Measurements from ENCODE around the gene DNAJC4. TPM values are rescaled to one million over a fixed set of nuclear protein-coding genes. Genes with fewer than 3 reads are reported as not detected.

DNAJC4 gene
- total and polyA plus RNA-seq, 11 donors: 31.2 to 123 (median 47.2) TPM

GRCh38 chr11:64278576-64279190 is 48.3 kb downstream of the DNAJC4 start:
- no peak for TF ChIP-seq CTCF (IDR thresholded peaks at IDR 0.05)
- TF ChIP-seq POLR2A (IDR thresholded peaks at IDR 0.05): no peak
- DNase-seq (no peak), ATAC-seq (no peak)
- Histone ChIP-seq H3K4me1 (peaks cover 0 to 27% (median 12%) of the 10 kb centered on the region in 12 donors), H3K27me3 (no peaks in the 10 kb centered on the region), H3K36me3 (peaks cover 0 to 57% (median 41%) of the 10 kb centered on the region in 9 donors), H3K9me3 (no peaks in the 10 kb centered on the region), H3K27ac (no peak overlapping the region), H3K4me3 (no peak overlapping the region)
- WGBS, 4 donors: 79 to 86% (median 85%) methylated on average over 8 of the region's 8 CpGs
- intact Hi-C loops (cut with DNase I): no loop called here

DNA sequence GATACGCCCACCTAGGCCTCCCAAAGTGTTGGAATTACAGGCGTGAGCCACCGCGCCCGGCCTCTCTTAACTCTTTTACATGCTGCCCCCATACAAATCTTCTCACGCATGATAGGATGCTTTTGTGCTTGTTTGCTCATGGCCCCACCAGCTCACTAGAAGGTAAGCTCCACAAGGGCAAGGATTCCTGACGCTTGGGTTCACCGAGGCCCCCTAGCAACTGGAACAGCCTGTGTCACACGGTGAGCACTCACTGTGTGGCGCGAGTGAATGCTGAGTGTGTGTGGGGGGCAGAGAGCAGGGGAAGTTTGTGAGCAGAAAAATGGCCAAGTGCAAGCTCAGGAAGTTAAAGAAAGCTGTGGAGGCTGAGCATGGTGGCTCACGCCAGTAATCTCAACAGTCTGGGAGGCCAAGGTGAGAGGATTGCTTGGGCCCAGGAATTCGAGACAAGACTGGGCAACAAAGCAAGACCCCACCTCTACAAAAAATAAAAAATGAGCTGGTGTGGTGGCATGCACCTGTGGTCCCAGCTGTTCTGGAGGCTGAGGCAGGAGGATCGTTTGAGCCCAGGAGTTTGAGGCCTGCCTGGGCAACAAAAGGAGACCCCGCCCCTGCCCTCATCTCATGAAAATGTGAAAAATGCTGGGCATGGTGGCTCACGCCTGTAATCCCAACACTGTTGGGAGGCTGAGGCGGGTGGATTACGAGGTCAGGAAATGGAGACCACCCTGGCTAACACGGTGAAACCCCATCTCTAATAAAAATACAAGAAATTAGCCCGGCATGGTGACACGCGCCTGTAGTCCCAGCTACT is 51.8 kb downstream of the DNAJC4 start:
- DNase-seq (no peak), ATAC-seq (no peak)
- intact Hi-C loops (cut with DNase I): no loop called here
- no peak overlapping the region for H3K4me3 ChIP-seq
- peaks cover 4 to 47% (median 24%) of the 10 kb centered on the region in 12 donors for H3K4me1 ChIP-seq
- H3K36me3 ChIP-seq: peaks cover 0 to 40% (median 21%) of the 10 kb centered on the region in 9 donors
- no peaks in the 10 kb centered on the region for H3K27me3 ChIP-seq
- TF ChIP-seq CTCF (IDR thresholded peaks at IDR 0.05) (no peak), POLR2A (IDR thresholded peaks at IDR 0.05) (no peak)
- WGBS, 4 donors: 93 to 97% (median 96%) methylated on average over 22 of the region's 22 CpGs
- peak overlapping the region in 2 of 12 donors; percentile 49 to 55 for H3K27ac ChIP-seq
- no peaks in the 10 kb centered on the region for H3K9me3 ChIP-seq

DNA sequence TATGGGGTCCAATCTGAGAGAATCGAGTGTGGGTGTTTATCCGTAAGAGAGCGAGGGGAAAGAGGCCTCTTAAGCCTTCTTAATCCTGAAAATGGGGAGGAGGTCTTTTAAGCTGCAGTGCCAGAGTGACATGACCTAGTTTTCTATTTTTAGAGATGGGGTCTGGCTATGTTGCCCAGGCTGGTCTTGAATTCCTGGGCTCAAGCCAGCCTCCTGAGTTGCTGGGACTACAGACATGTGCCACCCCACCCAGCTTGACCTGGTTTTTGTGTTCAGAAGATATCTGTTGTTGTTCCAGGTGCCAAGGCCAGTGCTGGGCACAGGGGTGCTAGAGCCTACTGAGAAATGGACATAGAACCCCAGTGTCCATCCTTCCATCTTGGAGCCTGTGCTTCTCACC is 52.7 kb downstream of the DNAJC4 start:
- ATAC-seq (no peak), DNase-seq (no peak)
- Histone ChIP-seq H3K4me3 (peak overlapping the region in 5 of 12 donors; percentile 73 to 96 (median 80)), H3K27me3 (no peaks in the 10 kb centered on the region), H3K36me3 (peaks cover 0 to 31% (median 12%) of the 10 kb centered on the region in 9 donors), H3K4me1 (peaks cover 4 to 47% (median 24%) of the 10 kb centered on the region in 12 donors), H3K9me3 (no peaks in the 10 kb centered on the region), H3K27ac (peak overlapping the region in 3 of 12 donors; percentile 32 to 99 (median 99))
- intact Hi-C loops (cut with DNase I): no loop called here
- TF ChIP-seq CTCF (IDR thresholded peaks at IDR 0.05) (no peak), POLR2A (IDR thresholded peaks at IDR 0.05) (no peak)
- WGBS, 4 donors: 92 to 97% (median 95%) methylated on average over 3 of the region's 3 CpGs

Other genes starting within 250 kb of the DNAJC4 start
- gene OTUB1, start 244.1 kb upstream of the DNAJC4 start, total RNA-seq: 10 to 100 TPM; 47.4 to 73.1 (median 54.5) TPM
- 10 to 100 TPM; 46.7 to 83.1 TPM for gene OTUB1, start 244.1 kb upstream of the DNAJC4 start, polyA plus RNA-seq
- gene FLRT1, start 194.6 kb upstream of the DNAJC4 start, total RNA-seq: 1 to 10 TPM in 1 of 9 donors, under 1 TPM in 8; 0.20 to 1.4 (median 0.37) TPM
- under 1 TPM; 0.22 to 0.46 TPM for gene FLRT1, start 194.6 kb upstream of the DNAJC4 start, polyA plus RNA-seq
- 100 to 1,000 TPM in 6 of 9 donors, 10 to 100 TPM in 3; 61.3 to 166 (median 116) TPM for gene MACROD1, start 64.4 kb upstream of the DNAJC4 start, total RNA-seq
- gene MACROD1, start 64.4 kb upstream of the DNAJC4 start, polyA plus RNA-seq: 100 to 1,000 TPM in 1 of 2 donors, 10 to 100 TPM in 1; 48.9 to 287 TPM
- gene STIP1, start 44.4 kb upstream of the DNAJC4 start, total RNA-seq: 100 to 1,000 TPM in 2 of 9 donors, 10 to 100 TPM in 7; 74.9 to 143 (median 88.8) TPM
- gene STIP1, start 44.4 kb upstream of the DNAJC4 start, polyA plus RNA-seq: 100 to 1,000 TPM in 1 of 2 donors, 10 to 100 TPM in 1; 68.8 to 175 TPM
- 10 to 100 TPM in 2 of 9 donors, 1 to 10 TPM in 7; 3.4 to 71.5 (median 5.7) TPM for gene FERMT3, start 23.8 kb upstream of the DNAJC4 start, total RNA-seq
- gene FERMT3, start 23.8 kb upstream of the DNAJC4 start, polyA plus RNA-seq: 1 to 10 TPM; 2.8 to 7.9 TPM
- gene TRPT1, start 4.4 kb upstream of the DNAJC4 start, total RNA-seq: 100 to 1,000 TPM in 2 of 9 donors, 10 to 100 TPM in 7; 51.2 to 146 (median 63.3) TPM
- 100 to 1,000 TPM in 1 of 2 donors, 10 to 100 TPM in 1; 65.3 to 123 TPM for gene TRPT1, start 4.4 kb upstream of the DNAJC4 start, polyA plus RNA-seq
- gene NUDT22, start 4.3 kb upstream of the DNAJC4 start, total RNA-seq: 10 to 100 TPM; 63.7 to 93.0 (median 70.3) TPM
- gene NUDT22, start 4.3 kb upstream of the DNAJC4 start, polyA plus RNA-seq: 10 to 100 TPM; 74.9 to 90.9 TPM
- gene VEGFB, start 4.0 kb downstream of the DNAJC4 start, total RNA-seq: 100 to 1,000 TPM; 172 to 332 (median 241) TPM
- 100 to 1,000 TPM; 127 to 304 TPM for gene VEGFB, start 4.0 kb downstream of the DNAJC4 start, polyA plus RNA-seq
- 10 to 100 TPM; 35.0 to 71.5 (median 51.8) TPM for gene FKBP2, start 10.5 kb downstream of the DNAJC4 start, total RNA-seq
- gene FKBP2, start 10.5 kb downstream of the DNAJC4 start, polyA plus RNA-seq: 100 to 1,000 TPM; 226 to 250 TPM
- 100 to 1,000 TPM in 4 of 9 donors, 10 to 100 TPM in 5; 69.6 to 244 (median 90.4) TPM for gene PPP1R14B, start 16.4 kb downstream of the DNAJC4 start, total RNA-seq
- gene PPP1R14B, start 16.4 kb downstream of the DNAJC4 start, polyA plus RNA-seq: 100 to 1,000 TPM; 160 to 167 TPM
- gene PLCB3, start 21.0 kb downstream of the DNAJC4 start, total RNA-seq: 10 to 100 TPM in 3 of 9 donors, 1 to 10 TPM in 6; 7.6 to 19.1 (median 9.8) TPM
- gene PLCB3, start 21.0 kb downstream of the DNAJC4 start, polyA plus RNA-seq: 10 to 100 TPM in 1 of 2 donors, 1 to 10 TPM in 1; 7.4 to 11.6 TPM
- gene BAD, start 54.1 kb downstream of the DNAJC4 start, total RNA-seq: 100 to 1,000 TPM in 2 of 9 donors, 10 to 100 TPM in 7; 41.5 to 123 (median 49.9) TPM
- gene BAD, start 54.1 kb downstream of the DNAJC4 start, polyA plus RNA-seq: 10 to 100 TPM; 76.9 to 94.6 TPM
- gene GPR137, start 55.3 kb downstream of the DNAJC4 start, total RNA-seq: 10 to 100 TPM; 24.3 to 48.3 (median 26.2) TPM
- 10 to 100 TPM; 20.2 to 44.0 TPM for gene GPR137, start 55.3 kb downstream of the DNAJC4 start, polyA plus RNA-seq
- gene KCNK4, start 60.8 kb downstream of the DNAJC4 start, total RNA-seq: not detected
- gene KCNK4, start 60.8 kb downstream of the DNAJC4 start, polyA plus RNA-seq: not detected
- not detected for gene CATSPERZ, start 69.8 kb downstream of the DNAJC4 start, total RNA-seq
- gene CATSPERZ, start 69.8 kb downstream of the DNAJC4 start, polyA plus RNA-seq: not detected
- 100 to 1,000 TPM in 8 of 9 donors, 10 to 100 TPM in 1; 94.0 to 291 (median 145) TPM for gene ESRRA, start 75.0 kb downstream of the DNAJC4 start, total RNA-seq
- 100 to 1,000 TPM; 217 to 260 TPM for gene ESRRA, start 75.0 kb downstream of the DNAJC4 start, polyA plus RNA-seq
- 100 to 1,000 TPM in 4 of 9 donors, 10 to 100 TPM in 5; 80.0 to 169 (median 95.6) TPM for gene TRMT112, start 87.0 kb downstream of the DNAJC4 start, total RNA-seq
- 100 to 1,000 TPM; 172 to 186 TPM for gene TRMT112, start 87.0 kb downstream of the DNAJC4 start, polyA plus RNA-seq
- gene PRDX5, start 87.6 kb downstream of the DNAJC4 start, total RNA-seq: 100 to 1,000 TPM; 220 to 561 (median 290) TPM
- gene PRDX5, start 87.6 kb downstream of the DNAJC4 start, polyA plus RNA-seq: 100 to 1,000 TPM; 385 to 882 TPM
- 10 to 100 TPM in 1 of 9 donors, 1 to 10 TPM in 8; 4.1 to 16.2 (median 7.3) TPM for gene CCDC88B, start 109.7 kb downstream of the DNAJC4 start, total RNA-seq
- 10 to 100 TPM in 1 of 2 donors, 1 to 10 TPM in 1; 8.1 to 24.0 TPM for gene CCDC88B, start 109.7 kb downstream of the DNAJC4 start, polyA plus RNA-seq
- gene RPS6KA4, start 128.6 kb downstream of the DNAJC4 start, total RNA-seq: 10 to 100 TPM; 12.8 to 32.5 (median 18.3) TPM
- 10 to 100 TPM; 15.0 to 30.4 TPM for gene RPS6KA4, start 128.6 kb downstream of the DNAJC4 start, polyA plus RNA-seq

Measured in heart left ventricle (tissue), 16 donors.